ENCODE measurements around the gene MMP8.
"Not testable (repeated sequence)": the region's sequence is repeated elsewhere in the genome, so short reads cannot be mapped to it uniquely, and the experiment has no call there.

GRCh38 chr11:102730944-102731343 lies 6.2 kb upstream of the MMP8 start:
- not testable (repeated sequence) for TF ChIP-seq CTCF (IDR thresholded peaks at IDR 0.05; ENCODE audit: low read length); EZH2 (IDR thresholded peaks at IDR 0.05; ENCODE audit: borderline replicate concordance, low read length)
